Loucy (cell line): ENCODE results near the gene GIN1.

Experiments
- H2AFZ ChIP-seq: fragments of 200-600 bp; sonication (generic); 2 replicates; pipeline ENCODE4 v1.6.0; 2016; ENCODE audit warnings: antibody characterized with exemption, mild to moderate bottlenecking, low read length, moderate library complexity
- H3F3A ChIP-seq: fragments of 200-600 bp; 2 replicates; pipeline ENCODE4 v1.6.0; 2016; ENCODE audit warnings: antibody characterized with exemption, low read depth, mild to moderate bottlenecking
- H3K27me3 ChIP-seq: fragments of 200-600 bp; sonication (generic); 2 replicates; pipeline ENCODE4 v1.6.1; 2014; ENCODE audit warnings: low read length, mild to moderate bottlenecking; ENCODE audit not compliant: insufficient read depth, poor library complexity, severe bottlenecking
- H3K36me3 ChIP-seq: fragments of 200-600 bp; sonication (generic); 2 replicates; pipeline ENCODE4 v1.6.1; 2016; ENCODE audit warnings: low read length; ENCODE audit not compliant: insufficient read depth
- H3K4me1 ChIP-seq: fragments of 200-600 bp; sonication (generic); 2 replicates; pipeline ENCODE4 v1.5.1; 2014; ENCODE audit warnings: low read length, mild to moderate bottlenecking; ENCODE audit not compliant: insufficient read depth, poor library complexity, severe bottlenecking
- H3K4me2 ChIP-seq: fragments of 200-600 bp; sonication (generic); 2 replicates; pipeline ENCODE4 v1.6.0; 2014; ENCODE audit warnings: antibody characterized with exemption, low read length, low read depth, mild to moderate bottlenecking; ENCODE audit not compliant: poor library complexity, severe bottlenecking
- H3K4me3 ChIP-seq: fragments of 200-600 bp; sonication (generic); 2 replicates; pipeline ENCODE4 v1.5.1; 2014; ENCODE audit warnings: low read length, mild to moderate bottlenecking, mixed read lengths; ENCODE audit not compliant: poor library complexity, severe bottlenecking
- H3K79me2 ChIP-seq: fragments of 200-600 bp; sonication (generic); 2 replicates; pipeline ENCODE4 v1.6.1; 2014; ENCODE audit warnings: low read length; ENCODE audit not compliant: insufficient read depth
- H3K9ac ChIP-seq: fragments of 200-600 bp; sonication (generic); 2 replicates; pipeline ENCODE4 v1.6.0; 2014; ENCODE audit warnings: mild to moderate bottlenecking, low read depth, low read length, moderate library complexity; ENCODE audit not compliant: poor library complexity, severe bottlenecking
- H3K9me2 ChIP-seq: fragments of 200-600 bp; sonication (generic); replicated peaks from 2 replicates; pipeline ENCODE4 v1.6.1; 2016; ENCODE audit warnings: low read depth, low read length, mixed read lengths
- H3K9me3 ChIP-seq: fragments of 200-600 bp; sonication (generic); 2 replicates; pipeline ENCODE4 v1.6.1; 2014; ENCODE audit warnings: mild to moderate bottlenecking, antibody characterized with exemption, low read length, low read depth; ENCODE audit not compliant: insufficient read depth
- H4K20me1 ChIP-seq: fragments of 200-600 bp; sonication (generic); 2 replicates; pipeline ENCODE4 v1.6.0; 2014; ENCODE audit warnings: antibody characterized with exemption, low read length, mild to moderate bottlenecking; ENCODE audit not compliant: insufficient read depth, poor library complexity, severe bottlenecking
- EZH2phosphoT487 ChIP-seq: fragments of 200-600 bp; IDR thresholded peaks from 2 replicates; pipeline ENCODE4 v1.6.1; 2018; ENCODE audit warnings: antibody characterized with exemption, mild to moderate bottlenecking, moderate library complexity, borderline replicate concordance
- TF ChIP-seq, protein P1 (sequence below): fragments of 200-600 bp; sonication (generic); conservative IDR thresholded peaks from 2 replicates; pipeline ENCODE4 v1.5.1; 2014; ENCODE audit warnings: mild to moderate bottlenecking, antibody characterized with exemption, low read length

The GIN1 gene

GRCh38 chr5:103132684-103133083, 12.7 kb upstream of the GIN1 start:
- no peaks in the 10 kb centered on the region for H3K36me3 ChIP-seq
- no peak overlapping the region for H3K9ac ChIP-seq
- no peaks in the 10 kb centered on the region for H3K27me3 ChIP-seq
- no peak overlapping the region for H3K4me3 ChIP-seq
- no peaks in the 10 kb centered on the region for H3K9me2 ChIP-seq
- no peak overlapping the region for H3K4me2 ChIP-seq
- TF ChIP-seq, protein P1, sequence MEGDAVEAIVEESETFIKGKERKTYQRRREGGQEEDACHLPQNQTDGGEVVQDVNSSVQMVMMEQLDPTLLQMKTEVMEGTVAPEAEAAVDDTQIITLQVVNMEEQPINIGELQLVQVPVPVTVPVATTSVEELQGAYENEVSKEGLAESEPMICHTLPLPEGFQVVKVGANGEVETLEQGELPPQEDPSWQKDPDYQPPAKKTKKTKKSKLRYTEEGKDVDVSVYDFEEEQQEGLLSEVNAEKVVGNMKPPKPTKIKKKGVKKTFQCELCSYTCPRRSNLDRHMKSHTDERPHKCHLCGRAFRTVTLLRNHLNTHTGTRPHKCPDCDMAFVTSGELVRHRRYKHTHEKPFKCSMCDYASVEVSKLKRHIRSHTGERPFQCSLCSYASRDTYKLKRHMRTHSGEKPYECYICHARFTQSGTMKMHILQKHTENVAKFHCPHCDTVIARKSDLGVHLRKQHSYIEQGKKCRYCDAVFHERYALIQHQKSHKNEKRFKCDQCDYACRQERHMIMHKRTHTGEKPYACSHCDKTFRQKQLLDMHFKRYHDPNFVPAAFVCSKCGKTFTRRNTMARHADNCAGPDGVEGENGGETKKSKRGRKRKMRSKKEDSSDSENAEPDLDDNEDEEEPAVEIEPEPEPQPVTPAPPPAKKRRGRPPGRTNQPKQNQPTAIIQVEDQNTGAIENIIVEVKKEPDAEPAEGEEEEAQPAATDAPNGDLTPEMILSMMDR: no peak
- TF ChIP-seq EZH2phosphoT487: no peak
- no peaks in the 10 kb centered on the region for H3F3A ChIP-seq
- no peaks in the 10 kb centered on the region for H3K9me3 ChIP-seq
- no peaks in the 10 kb centered on the region for H4K20me1 ChIP-seq
- no peaks in the 10 kb centered on the region for H3K79me2 ChIP-seq
- no peaks in the 10 kb centered on the region for H3K4me1 ChIP-seq
- no peak overlapping the region for H2AFZ ChIP-seq

DNA sequence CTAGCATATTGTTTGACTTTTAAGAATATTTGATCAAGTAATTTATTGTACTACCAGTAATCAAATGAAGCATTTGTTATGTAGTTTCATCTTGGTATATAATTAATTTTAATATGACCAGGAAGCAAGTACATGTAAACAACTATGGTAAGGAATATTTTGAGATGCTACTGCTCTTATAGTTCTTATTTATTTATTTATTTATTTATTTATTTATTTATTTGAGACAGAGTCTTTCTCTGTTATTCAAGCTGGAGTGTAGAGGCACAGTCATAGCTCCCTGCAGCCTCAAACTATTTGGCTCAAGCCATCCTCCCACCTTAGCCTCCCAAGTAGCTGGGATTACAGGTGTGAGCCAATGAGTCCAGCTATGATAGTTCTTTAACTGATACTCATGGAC, 8.3 kb upstream of the GIN1 start:
- no peak overlapping the region for H3K9ac ChIP-seq
- H3K4me3 ChIP-seq: no peak overlapping the region

GRCh38 chr5:103127292-103127817, 7.4 kb upstream of the GIN1 start:
- Histone ChIP-seq H3K79me2 (peaks cover 15% of the 10 kb centered on the region), H3K4me3 (no peak overlapping the region), H3K4me2 (peak overlapping the region; percentile 34), H2AFZ (no peak overlapping the region), H3K4me1 (peaks cover 12% of the 10 kb centered on the region), H3K9me3 (no peaks in the 10 kb centered on the region), H3K9me2 (no peaks in the 10 kb centered on the region), H3K36me3 (no peaks in the 10 kb centered on the region), H3F3A (no peaks in the 10 kb centered on the region), H3K9ac (no peak overlapping the region), H4K20me1 (peaks cover 5% of the 10 kb centered on the region), H3K27me3 (no peaks in the 10 kb centered on the region)
- no peak for TF ChIP-seq EZH2phosphoT487
- TF ChIP-seq, protein P1: no peak

More for the DNA sequence above, 8.3 kb upstream of the GIN1 start:
- no peaks in the 10 kb centered on the region for H3K9me3 ChIP-seq
- no peaks in the 10 kb centered on the region for H3K9me2 ChIP-seq
- no peak overlapping the region for H2AFZ ChIP-seq
- H3K36me3 ChIP-seq: no peaks in the 10 kb centered on the region
- peaks cover 7% of the 10 kb centered on the region for H3K4me1 ChIP-seq
- no peaks in the 10 kb centered on the region for H4K20me1 ChIP-seq
- no peak overlapping the region for H3K4me2 ChIP-seq
- peaks cover 7% of the 10 kb centered on the region for H3K79me2 ChIP-seq
- no peaks in the 10 kb centered on the region for H3F3A ChIP-seq
- no peaks in the 10 kb centered on the region for H3K27me3 ChIP-seq
- TF ChIP-seq, protein P1: no peak
- TF ChIP-seq EZH2phosphoT487: no peak
